Measurements from ENCODE around the gene CASS4.

DNA sequence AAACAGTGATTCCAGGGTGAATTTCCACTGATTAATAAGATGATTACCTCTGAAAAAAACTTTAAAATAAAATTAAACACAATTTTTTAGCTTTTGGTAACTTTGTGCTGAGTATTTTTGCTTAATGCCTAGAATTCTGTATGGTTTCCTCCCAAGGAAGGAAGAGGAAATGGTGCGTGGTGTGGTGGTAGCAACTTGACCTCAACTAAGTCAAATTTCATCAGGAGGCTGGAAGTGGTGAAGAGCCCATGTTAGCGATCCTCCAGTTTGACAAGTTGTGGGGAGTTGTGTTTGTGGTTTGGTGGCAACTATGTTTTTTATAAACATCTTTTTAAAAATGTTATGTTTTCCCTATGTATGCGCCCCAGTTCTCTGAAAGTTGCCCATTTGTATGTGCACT lies 51.4 kb downstream of the CASS4 start:
- TF ChIP-seq, protein P1, sequence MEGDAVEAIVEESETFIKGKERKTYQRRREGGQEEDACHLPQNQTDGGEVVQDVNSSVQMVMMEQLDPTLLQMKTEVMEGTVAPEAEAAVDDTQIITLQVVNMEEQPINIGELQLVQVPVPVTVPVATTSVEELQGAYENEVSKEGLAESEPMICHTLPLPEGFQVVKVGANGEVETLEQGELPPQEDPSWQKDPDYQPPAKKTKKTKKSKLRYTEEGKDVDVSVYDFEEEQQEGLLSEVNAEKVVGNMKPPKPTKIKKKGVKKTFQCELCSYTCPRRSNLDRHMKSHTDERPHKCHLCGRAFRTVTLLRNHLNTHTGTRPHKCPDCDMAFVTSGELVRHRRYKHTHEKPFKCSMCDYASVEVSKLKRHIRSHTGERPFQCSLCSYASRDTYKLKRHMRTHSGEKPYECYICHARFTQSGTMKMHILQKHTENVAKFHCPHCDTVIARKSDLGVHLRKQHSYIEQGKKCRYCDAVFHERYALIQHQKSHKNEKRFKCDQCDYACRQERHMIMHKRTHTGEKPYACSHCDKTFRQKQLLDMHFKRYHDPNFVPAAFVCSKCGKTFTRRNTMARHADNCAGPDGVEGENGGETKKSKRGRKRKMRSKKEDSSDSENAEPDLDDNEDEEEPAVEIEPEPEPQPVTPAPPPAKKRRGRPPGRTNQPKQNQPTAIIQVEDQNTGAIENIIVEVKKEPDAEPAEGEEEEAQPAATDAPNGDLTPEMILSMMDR (IDR thresholded peaks at IDR 0.05) = no peak
- TF ChIP-seq POLR2AphosphoS5 (IDR thresholded peaks at IDR 0.05; ENCODE audit: insufficient read depth in 1 of 2, low read depth in 1 of 2) (no peak), POLR2A (IDR thresholded peaks at IDR 0.05) (no peak)
